Keratinocyte (primary cell): ENCODE results near the gene LIG1. TPM values are rescaled to one million over a fixed set of nuclear protein-coding genes. Genes with fewer than 3 reads are reported as not detected.
"Not testable (repeated sequence)": the region's sequence is repeated elsewhere in the genome, so short reads cannot be mapped to it uniquely, and the experiment has no call there.

Experiments
- DNase-seq: peaks from one replicate; pipeline ENCODE4 v3.0.0-alpha.2; 2011; ENCODE audit warnings: low read depth, missing footprints, low spot score
- FAIRE-seq: peaks from 2 replicates; lab custom pipeline; 2011; peaks lifted over from hg19 to GRCh38; lab: Jason Lieb, UNC
- H2AFZ ChIP-seq: 2 replicates; pipeline ENCODE4 v1.6.0; 2012; ENCODE audit warnings: low read length, control low read depth, inconsistent platforms; ENCODE audit not compliant: control insufficient read depth
- H3K27ac ChIP-seq: 2 replicates; pipeline ENCODE4 v1.5.1; 2011; ENCODE audit warnings: low read length; ENCODE audit not compliant: control insufficient read depth, insufficient read depth
- H3K27me3 ChIP-seq: 3 replicates; pipeline ENCODE4 v1.6.0; 2011; ENCODE audit warnings: low read length; ENCODE audit not compliant: control insufficient read depth, insufficient read depth; ENCODE audit errors: extremely low read depth
- H3K36me3 ChIP-seq, 2 experiments: 2 replicates in 1 of 2; 3 replicates in 1 of 2; pipeline ENCODE4 v1.5.1; 2011; ENCODE audit warnings: low read length in 2 of 2, mild to moderate bottlenecking in 1 of 2; ENCODE audit not compliant: control insufficient read depth in 2 of 2, insufficient read depth in 2 of 2; ENCODE audit errors: extremely low read depth in 1 of 2
- H3K4me1 ChIP-seq: 3 replicates; pipeline ENCODE4 v1.5.1; 2011; ENCODE audit warnings: low read length; ENCODE audit not compliant: control insufficient read depth, insufficient read depth; ENCODE audit errors: extremely low read depth
- H3K4me2 ChIP-seq: 3 replicates; pipeline ENCODE4 v1.6.0; 2011; ENCODE audit warnings: low read depth, low read length; ENCODE audit not compliant: control insufficient read depth, insufficient read depth; ENCODE audit errors: extremely low read depth
- H3K4me3 ChIP-seq, 3 experiments: fragments of 200-600 bp in 1 of 3; sonication (generic) in 1 of 3; 2 replicates in 2 of 3; 3 replicates in 1 of 3; pipeline ENCODE4 v1.5.1; 2011 to 2016; ENCODE audit warnings: low read length in 3 of 3, mild to moderate bottlenecking in 3 of 3, control low read depth in 2 of 3, inconsistent platforms in 1 of 3, low read depth in 1 of 3, mixed read lengths in 1 of 3, mixed run types in 1 of 3, moderate library complexity in 1 of 3; ENCODE audit not compliant: control insufficient read depth in 2 of 3, insufficient read depth in 2 of 3; ENCODE audit errors: extremely low read depth in 1 of 3
- H3K79me2 ChIP-seq: 2 replicates; pipeline ENCODE4 v1.6.0; 2012; ENCODE audit warnings: low read length; ENCODE audit not compliant: control insufficient read depth, insufficient read depth
- H3K9ac ChIP-seq: 3 replicates; pipeline ENCODE4 v1.6.0; 2011; ENCODE audit warnings: low read length; ENCODE audit not compliant: control insufficient read depth, insufficient read depth; ENCODE audit errors: extremely low read depth
- H3K9me1 ChIP-seq: 3 replicates; pipeline ENCODE4 v1.6.0; 2011; ENCODE audit warnings: low read length; ENCODE audit not compliant: control insufficient read depth, insufficient read depth; ENCODE audit errors: extremely low read depth
- H3K9me3 ChIP-seq: 2 replicates; pipeline ENCODE4 v1.5.1; 2012; ENCODE audit warnings: low read depth, low read length; ENCODE audit not compliant: control insufficient read depth
- H4K20me1 ChIP-seq: 3 replicates; pipeline ENCODE4 v1.6.0; 2011; ENCODE audit warnings: low read length; ENCODE audit not compliant: control insufficient read depth, insufficient read depth; ENCODE audit errors: extremely low read depth
- CTCF ChIP-seq, 3 experiments: IDR thresholded peaks in 1 of 3; conservative IDR thresholded peaks in 1 of 3; optimal IDR thresholded peaks in 1 of 3; 2 replicates in 2 of 3; 3 replicates in 1 of 3; pipeline versions ENCODE3 to v1.5.1; 2011; ENCODE audit warnings: low read length in 3 of 3, mild to moderate bottlenecking in 3 of 3, moderate library complexity in 2 of 3, control low read depth in 1 of 3, inconsistent platforms in 1 of 3; ENCODE audit not compliant: insufficient read depth in 2 of 3; ENCODE audit errors: extremely low read depth in 1 of 3
- EZH2 ChIP-seq: IDR thresholded peaks from one replicate; pipeline ENCODE4 v1.6.1; 2012; ENCODE audit warnings: inconsistent platforms, mild to moderate bottlenecking, low read length, moderate library complexity
- dilution Hi-C: fragments of 300-500 bp; cut with MboI; formaldehyde crosslinking; loops from one replicate; pipeline ENCODE4 v1.7.0; 2020; ENCODE audit warnings: low sequenced_read_pairs; ENCODE audit not compliant: extremely low pct_ligation_motif_present
- polyA plus RNA-seq, 5 experiments: library from polyadenylated mRNA; depleted of rRNA in 3 of 5; stranded (reverse) in 3 of 5; stranded (forward) in 1 of 5; unstranded in 1 of 5; fragments of >200 nt; gene quantifications; 1 replicate in 1 of 5; 2 replicates in 3 of 5; 3 replicates in 1 of 5; pipeline versions ENCODE4 v1.2.1 to v1.2.3, GENCODE V29; 2011 to 2012; ENCODE audit warnings: missing spikeins in 2 of 5, low read depth in 1 of 5, low replicate concordance in 1 of 5

Gene LIG1
- polyA plus RNA-seq, 1 donor (not counting 4 experiments of a cell fraction or from before 2014, with no cell fraction given), result 16.5 TPM

- H3K36me3 ChIP-seq, result no peaks in the 10 kb centered on the region
- H3K4me2 ChIP-seq, result no peak overlapping the region
- H3K4me3 ChIP-seq, result no peak overlapping the region
- FAIRE-seq (no peak), DNase-seq (no peak)
- H3K9me1 ChIP-seq, result no peaks in the 10 kb centered on the region
- H3K4me1 ChIP-seq, result no peaks in the 10 kb centered on the region
- no peak overlapping the region for H2AFZ ChIP-seq
- no peak overlapping the region for H3K27ac ChIP-seq
- dilution Hi-C loops, result no loop called here
- no peak overlapping the region for H3K9ac ChIP-seq
- H4K20me1 ChIP-seq, result no peaks in the 10 kb centered on the region
- H3K27me3 ChIP-seq, result peaks cover 17% of the 10 kb centered on the region
- H3K9me3 ChIP-seq, result no peaks in the 10 kb centered on the region
- TF ChIP-seq CTCF (optimal IDR thresholded peaks at IDR 0.05 in 1 of 3, IDR thresholded peaks at IDR 0.05 in 1 of 3, conservative IDR thresholded peaks at IDR 0.05 in 1 of 3; ENCODE audit: extremely low read depth in 1 of 3, insufficient read depth in 2 of 3, low read length in 3 of 3) (no peak), EZH2 (no peak)
- H3K79me2 ChIP-seq, result no peaks in the 10 kb centered on the region
Measured at GRCh38 chr19:48090281-48090802, 79.8 kb downstream of the LIG1 start.

GRCh38 chr19:48088991-48089390 is 81.2 kb downstream of the LIG1 start:
- DNase-seq, H3K9ac ChIP-seq, H3K4me3 ChIP-seq, H2AFZ ChIP-seq, H3K9me1 ChIP-seq, FAIRE-seq, H3K79me2 ChIP-seq, H3K4me1 ChIP-seq, H4K20me1 ChIP-seq, H3K9me3 ChIP-seq, dilution Hi-C loops, H3K4me2 ChIP-seq, H3K36me3 ChIP-seq, H3K27ac ChIP-seq: not testable (repeated sequence)
- H3K27me3 ChIP-seq, result peaks cover 14% of the 10 kb centered on the region
